BJ (cell line): ENCODE data around the gene TRAT1. TPM values are rescaled to one million over a fixed set of nuclear protein-coding genes. Genes with fewer than 3 reads are reported as not detected.

ENCODE experiments used
- CTCF ChIA-PET: fragments of 350-600 bp; formaldehyde crosslinking; extraction: SDS; loops from one replicate; lab custom pipeline; 2021; ENCODE audit warnings: antibody characterized with exemption, inconsistent platforms; lab: Yijun Ruan, JAX
- POLR2A ChIA-PET: fragments of 300-600 bp; sonication (Branson Sonifier 250); formaldehyde crosslinking; extraction: SDS; loops from one replicate; lab custom pipeline; 2021; ENCODE audit warnings: antibody characterized with exemption; lab: Charles Lee
- DNase-seq: peaks from one replicate; pipeline ENCODE4 v3.0.0-alpha.2; 2011; ENCODE audit warnings: low read depth
- H3K27me3 ChIP-seq: 2 replicates; pipeline ENCODE4 v1.6.0; 2011; ENCODE audit warnings: low read length; ENCODE audit not compliant: control insufficient read depth, insufficient read depth
- H3K36me3 ChIP-seq: 2 replicates; pipeline ENCODE4 v1.5.1; 2011; ENCODE audit warnings: low read length; ENCODE audit not compliant: control insufficient read depth, insufficient read depth
- H3K4me3 ChIP-seq: 2 replicates; pipeline ENCODE4 v1.5.1; 2011; ENCODE audit warnings: low read depth, mild to moderate bottlenecking, control low read depth, low read length
- CTCF ChIP-seq: IDR thresholded peaks from 2 replicates; pipeline ENCODE4 v1.5.1; 2011; ENCODE audit warnings: low read depth, mild to moderate bottlenecking, control low read depth, inconsistent platforms, low read length, moderate library complexity; ENCODE audit not compliant: insufficient read depth
- polyA plus RNA-seq: library from polyadenylated mRNA; depleted of rRNA; stranded (reverse); fragments of >200 nt; gene quantifications from 2 replicates; pipeline ENCODE4 v1.2.3, GENCODE V29; 2011

The TRAT1 gene
- polyA plus RNA-seq, 1 experiment: not detected

- Histone ChIP-seq H3K27me3 (no peaks in the 10 kb centered on the region), H3K4me3 (no peak overlapping the region), H3K36me3 (no peaks in the 10 kb centered on the region)
- TF ChIP-seq CTCF: no peak
- CTCF ChIA-PET: no interaction called here
- POLR2A ChIA-PET: no interaction called here
- DNase-seq: no peak
Measured at GRCh38 chr3:108847187-108847586, 24.6 kb downstream of the TRAT1 start.

GRCh38 chr3:108849075-108849474 lies 26.5 kb downstream of the TRAT1 start:
- no peak for TF ChIP-seq CTCF
- no peak overlapping the region for H3K4me3 ChIP-seq
- no peak for DNase-seq
- no peaks in the 10 kb centered on the region for H3K36me3 ChIP-seq
- CTCF ChIA-PET: no interaction called here
- POLR2A ChIA-PET: no interaction called here
- no peaks in the 10 kb centered on the region for H3K27me3 ChIP-seq

- Histone ChIP-seq H3K36me3 (no peaks in the 10 kb centered on the region), H3K27me3 (no peaks in the 10 kb centered on the region), H3K4me3 (no peak overlapping the region)
- ChIA-PET POLR2A (no interaction called here), CTCF (no interaction called here)
- no peak for TF ChIP-seq CTCF
- no peak for DNase-seq
Measured at GRCh38 chr3:108861401-108861800, 38.8 kb downstream of the TRAT1 start.

- TF ChIP-seq CTCF: no peak
- H3K27me3 ChIP-seq: no peaks in the 10 kb centered on the region
- no peak for DNase-seq
- ChIA-PET POLR2A (no interaction called here), CTCF (no interaction called here)
- H3K36me3 ChIP-seq: no peaks in the 10 kb centered on the region
- no peak overlapping the region for H3K4me3 ChIP-seq
Measured at GRCh38 chr3:108862865-108863798, 40.5 kb downstream of the TRAT1 start.

- no peak overlapping the region for H3K4me3 ChIP-seq
- ChIA-PET POLR2A (no interaction called here), CTCF (no interaction called here)
- no peak for TF ChIP-seq CTCF
- no peaks in the 10 kb centered on the region for H3K27me3 ChIP-seq
- no peaks in the 10 kb centered on the region for H3K36me3 ChIP-seq
- DNase-seq: no peak
Measured at GRCh38 chr3:108863799-108864135, 41.2 kb downstream of the TRAT1 start.
